H1 (cell line): ENCODE measurements around the gene STX17. TPM values are rescaled to one million over a fixed set of nuclear protein-coding genes. Genes with fewer than 3 reads are reported as not detected.

Experiments used
- CTCF ChIA-PET: fragments of 300-600 bp; sonication (Branson Sonifier 250); formaldehyde crosslinking; loops from one replicate; lab custom pipeline; 2021; ENCODE audit not compliant: partially characterized antibody; lab: Charles Lee
- POLR2A ChIA-PET: fragments of 300-600 bp; sonication (Branson Sonifier 250); formaldehyde crosslinking; loops from one replicate; lab custom pipeline; 2021; ENCODE audit warnings: inconsistent platforms; ENCODE audit not compliant: partially characterized antibody; lab: Charles Lee
- DNase-seq, 2 experiments: peaks; one replicate each; pipeline versions ENCODE4 v3.0.0 to v3.0.0-alpha.2; 2010 to 2022; ENCODE audit warnings: low spot score in 2 of 2, low read depth in 1 of 2, mixed read lengths in 1 of 2
- FAIRE-seq: peaks from 2 replicates; lab custom pipeline; 2011; peaks lifted over from hg19 to GRCh38; lab: Jason Lieb, UNC
- H2AFZ ChIP-seq: 2 replicates; pipeline ENCODE4 v1.8.1; 2012; ENCODE audit warnings: low read length, inconsistent platforms
- H2AK5ac ChIP-seq: 2 replicates; pipeline ENCODE4 v1.6.1; 2013; ENCODE audit warnings: low read depth, low read length
- H2BK120ac ChIP-seq: replicated peaks from 2 replicates; pipeline ENCODE3; 2013; ENCODE audit warnings: low read depth, low read length, inconsistent platforms
- H2BK12ac ChIP-seq: 2 replicates; pipeline ENCODE4 v1.6.1; 2013; ENCODE audit warnings: low read depth, low read length
- H2BK15ac ChIP-seq: 2 replicates; pipeline ENCODE4 v1.6.1; 2013; ENCODE audit warnings: low read length
- H2BK20ac ChIP-seq: 2 replicates; pipeline ENCODE4 v1.6.1; 2013; ENCODE audit warnings: low read length
- H2BK5ac ChIP-seq: 2 replicates; pipeline ENCODE4 v1.6.1; 2013; ENCODE audit warnings: low read depth, low read length
- H3K14ac ChIP-seq: 2 replicates; pipeline ENCODE4 v1.6.1; 2013; ENCODE audit warnings: inconsistent platforms; ENCODE audit not compliant: insufficient read length
- H3K18ac ChIP-seq: 2 replicates; pipeline ENCODE4 v1.6.1; 2013; ENCODE audit warnings: low read length; ENCODE audit errors: extremely low read depth
- H3K23ac ChIP-seq: 2 replicates; pipeline ENCODE4 v1.6.1; 2013; ENCODE audit warnings: inconsistent platforms; ENCODE audit not compliant: insufficient read length
- H3K23me2 ChIP-seq: 2 replicates; pipeline ENCODE4 v1.6.1; 2013; ENCODE audit warnings: low read depth, low read length
- H3K27ac ChIP-seq: 2 replicates; pipeline ENCODE4 v1.6.1; 2011; ENCODE audit warnings: low read depth, low read length, inconsistent platforms
- H3K27me3 ChIP-seq, 4 experiments: replicated peaks in 1 of 4; 1 replicate in 1 of 4; 2 replicates in 3 of 4; pipeline versions ENCODE4 v1.6.1 to v1.8.1; 2011 to 2013; ENCODE audit warnings: low read length in 3 of 4, mild to moderate bottlenecking in 3 of 4, inconsistent platforms in 2 of 4, mixed read lengths in 2 of 4, moderate library complexity in 1 of 4; ENCODE audit not compliant: control insufficient read depth in 3 of 4, insufficient read depth in 3 of 4; ENCODE audit errors: extremely low read depth in 1 of 4
- H3K36me3 ChIP-seq, 4 experiments: 2 replicates each; pipeline versions ENCODE4 v1.6.1 to v1.8.1; 2011 to 2013; ENCODE audit warnings: mild to moderate bottlenecking in 4 of 4, low read length in 3 of 4, moderate library complexity in 2 of 4, control low read depth in 1 of 4, inconsistent platforms in 1 of 4; ENCODE audit not compliant: insufficient read depth in 4 of 4, control insufficient read depth in 2 of 4
- H3K4ac ChIP-seq: replicated peaks from 2 replicates; pipeline ENCODE3; 2013; ENCODE audit warnings: low read length, low read depth, mixed read lengths, inconsistent platforms; ENCODE audit not compliant: insufficient read length
- H3K4me1 ChIP-seq, 4 experiments: replicated peaks in 1 of 4; 1 replicate in 1 of 4; 2 replicates in 3 of 4; pipeline versions ENCODE4 v1.6.1 to v1.8.1; 2011 to 2013; ENCODE audit warnings: low read length in 3 of 4, inconsistent platforms in 2 of 4, mixed read lengths in 1 of 4; ENCODE audit not compliant: insufficient read depth in 4 of 4, control insufficient read depth in 3 of 4
- H3K4me2 ChIP-seq, 2 experiments: 2 replicates each; pipeline versions ENCODE4 v1.6.1 to v1.8.1; 2011 to 2013; ENCODE audit warnings: low read depth in 2 of 2, low read length in 2 of 2, control low read depth in 1 of 2, inconsistent platforms in 1 of 2, mild to moderate bottlenecking in 1 of 2; ENCODE audit not compliant: insufficient read depth in 1 of 2
- H3K4me3 ChIP-seq, 4 experiments: fragments of 200-600, 300-600 bp in 1 of 4; sonication (generic), shearing (Covaris generic), sonication (Bioruptor Twin) in 1 of 4; 2 replicates each; pipeline versions ENCODE4 v1.5.1 to v1.8.1; 2011 to 2016; ENCODE audit warnings: low read length in 4 of 4, low read depth in 3 of 4, control low read depth in 2 of 4, inconsistent platforms in 2 of 4, mild to moderate bottlenecking in 2 of 4, mixed read lengths in 1 of 4, moderate library complexity in 1 of 4; ENCODE audit not compliant: insufficient read depth in 2 of 4; ENCODE audit errors: extremely low read depth in 1 of 4
- H3K56ac ChIP-seq: replicated peaks from 2 replicates; pipeline ENCODE3; 2013; ENCODE audit warnings: low read depth, mild to moderate bottlenecking, mixed read lengths, low read length, inconsistent platforms; ENCODE audit not compliant: insufficient read length
- H3K79me1 ChIP-seq: 2 replicates; pipeline ENCODE4 v1.6.1; 2013; ENCODE audit warnings: low read depth, low read length, control low read depth
- H3K79me2 ChIP-seq, 2 experiments: 2 replicates each; pipeline versions ENCODE4 v1.6.1 to v1.8.1; 2012 to 2013; ENCODE audit warnings: low read length in 2 of 2, mild to moderate bottlenecking in 2 of 2, inconsistent platforms in 1 of 2; ENCODE audit not compliant: insufficient read depth in 2 of 2, control insufficient read depth in 1 of 2
- H3K9ac ChIP-seq, 4 experiments: replicated peaks in 1 of 4; 1 replicate in 1 of 4; 2 replicates in 3 of 4; pipeline versions ENCODE4 v1.6.1 to v1.8.1; 2011 to 2013; ENCODE audit warnings: low read depth in 3 of 4, low read length in 3 of 4, control low read depth in 2 of 4, mild to moderate bottlenecking in 2 of 4, moderate library complexity in 2 of 4, inconsistent platforms in 1 of 4; ENCODE audit errors: extremely low read depth in 1 of 4
- H3K9me3 ChIP-seq, 2 experiments: 2 replicates each; pipeline versions ENCODE4 v1.6.1 to v1.8.1; 2012 to 2013; ENCODE audit warnings: mild to moderate bottlenecking in 2 of 2, moderate library complexity in 2 of 2, control low read depth in 1 of 2, inconsistent platforms in 1 of 2, low read depth in 1 of 2, low read length in 1 of 2, mixed read lengths in 1 of 2; ENCODE audit not compliant: insufficient read depth in 2 of 2
- H4K20me1 ChIP-seq, 2 experiments: replicated peaks in 1 of 2; 2 replicates each; pipeline versions ENCODE3 to v1.8.1; 2011 to 2013; ENCODE audit warnings: inconsistent platforms in 2 of 2, low read length in 2 of 2, mild to moderate bottlenecking in 1 of 2; ENCODE audit not compliant: insufficient read depth in 2 of 2, control insufficient read depth in 1 of 2
- H4K5ac ChIP-seq: 2 replicates; pipeline ENCODE4 v1.6.1; 2013; ENCODE audit warnings: low read length, low read depth, mixed read lengths, inconsistent platforms; ENCODE audit not compliant: insufficient read length
- H4K8ac ChIP-seq: 2 replicates; pipeline ENCODE4 v1.8.0; 2013; ENCODE audit warnings: mild to moderate bottlenecking, moderate library complexity, low read length, inconsistent platforms; ENCODE audit not compliant: insufficient read depth; ENCODE audit errors: extremely low read depth
- H4K91ac ChIP-seq: replicated peaks from 2 replicates; pipeline ENCODE3; 2013; ENCODE audit warnings: low read length, mixed read lengths, inconsistent platforms; ENCODE audit not compliant: insufficient read length
- WGBS, 2 experiments: shearing (Covaris generic) in 1 of 2; methylation state at CpG; one replicate each; pipeline versions ENCODE4 v1.1.6 to v1.1.7; 2013 to 2015; ENCODE audit warnings: low lambda C conversion rate in 2 of 2, mixed read lengths in 2 of 2, inconsistent platforms in 1 of 2, low coverage in 1 of 2, missing lambda C conversion rate in 1 of 2; ENCODE audit not compliant: insufficient replicate concordance in 2 of 2, insufficient coverage in 1 of 2, insufficient read length in 1 of 2; ENCODE audit errors: extremely low coverage in 1 of 2, missing lambda C conversion rate in 1 of 2; 5-methylcytosine and 5-hydroxymethylcytosine counted together
- polyA plus RNA-seq, 7 experiments: library from polyadenylated mRNA; depleted of rRNA in 3 of 7; stranded (reverse) in 5 of 7; unstranded in 2 of 7; fragments of >200 nt in 5 of 7; fragments of 200-250 nt in 2 of 7; gene quantifications; 1 replicate in 5 of 7; 2 replicates in 1 of 7; 4 replicates in 1 of 7; pipeline versions ENCODE4 v1.2.1 to v1.2.3, GENCODE V29; 2011 to 2013; ENCODE audit warnings: missing spikeins in 2 of 7, mixed read lengths in 2 of 7
- total RNA-seq: library from RNA; stranded (reverse); fragmentation: NEBNext Ultra II Directional; extraction: Animal tissue kit (Norgen Biotek cat#: 25700); gene quantifications from 2 replicates; pipeline ENCODE4 v1.2.1, GENCODE V29; 2021

The STX17 gene
- total and polyA plus RNA-seq, 2 of the 8 experiments (the other 6 are each of a cell fraction or from before 2014, with no cell fraction given), result 4.5 to 16.3 TPM

DNA sequence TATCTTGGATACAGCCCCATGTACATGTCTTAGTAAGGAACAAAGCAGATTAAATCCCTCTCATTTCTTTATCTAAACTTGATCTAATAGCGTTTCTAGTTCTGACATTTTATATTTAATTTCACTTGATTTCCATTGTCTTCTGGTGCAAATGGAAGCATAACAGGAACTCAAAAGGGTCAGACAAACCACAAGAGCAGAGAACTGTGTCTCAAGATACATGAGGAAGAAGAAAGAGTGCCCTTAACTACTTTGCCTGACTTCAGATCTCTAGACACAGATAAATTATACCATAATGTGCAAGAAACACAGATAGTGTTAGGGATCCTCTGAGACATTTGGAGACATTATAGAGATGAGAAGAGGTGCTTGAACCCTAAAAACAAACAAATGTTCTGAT lies 20.7 kb upstream of the STX17 start:
- H2BK120ac ChIP-seq, result no peak overlapping the region
- no peak overlapping the region for H4K5ac ChIP-seq
- no peak overlapping the region for H3K18ac ChIP-seq
- no peaks in the 10 kb centered on the region for H3K36me3 ChIP-seq
- no peak overlapping the region for H2AFZ ChIP-seq
- H3K9ac ChIP-seq, result no peak overlapping the region
- no peaks in the 10 kb centered on the region for H3K4me1 ChIP-seq
- ChIA-PET CTCF (interaction anchor here (1.5 kb wide), 1 partner anchor 10 kb away, joined by 4 read pairs; no protein-coding TSS in a partner anchor), POLR2A (no interaction called here)
- H2BK20ac ChIP-seq, result no peak overlapping the region
- H3K56ac ChIP-seq, result no peak overlapping the region
- no peak overlapping the region for H3K4ac ChIP-seq
- H4K8ac ChIP-seq, result no peak overlapping the region
- H3K27me3 ChIP-seq, result no peaks in the 10 kb centered on the region
- H3K14ac ChIP-seq, result no peak overlapping the region
- H2BK5ac ChIP-seq, result no peak overlapping the region
- no peak overlapping the region for H2AK5ac ChIP-seq
- no peak overlapping the region for H4K91ac ChIP-seq
- DNase-seq, result no peak
- no peak for FAIRE-seq
- no peak overlapping the region for H2BK12ac ChIP-seq
- H2BK15ac ChIP-seq, result no peak overlapping the region
- no peaks in the 10 kb centered on the region for H3K79me1 ChIP-seq
- H4K20me1 ChIP-seq, result no peaks in the 10 kb centered on the region
- H3K9me3 ChIP-seq, result no peaks in the 10 kb centered on the region
- no peaks in the 10 kb centered on the region for H3K79me2 ChIP-seq
- no peaks in the 10 kb centered on the region for H3K23me2 ChIP-seq
- no peak overlapping the region for H3K23ac ChIP-seq
- no peak overlapping the region for H3K4me3 ChIP-seq
- WGBS, 2 experiments, result 87% methylated on average over 1 of the region's 1 CpG; no CpG with 5 or more reads in 1 of the 2 experiments
- H3K27ac ChIP-seq, result no peak overlapping the region
- H3K4me2 ChIP-seq, result no peak overlapping the region
